Measurements from ENCODE around the gene BAIAP2L2.

The BAIAP2L2 gene

DNA sequence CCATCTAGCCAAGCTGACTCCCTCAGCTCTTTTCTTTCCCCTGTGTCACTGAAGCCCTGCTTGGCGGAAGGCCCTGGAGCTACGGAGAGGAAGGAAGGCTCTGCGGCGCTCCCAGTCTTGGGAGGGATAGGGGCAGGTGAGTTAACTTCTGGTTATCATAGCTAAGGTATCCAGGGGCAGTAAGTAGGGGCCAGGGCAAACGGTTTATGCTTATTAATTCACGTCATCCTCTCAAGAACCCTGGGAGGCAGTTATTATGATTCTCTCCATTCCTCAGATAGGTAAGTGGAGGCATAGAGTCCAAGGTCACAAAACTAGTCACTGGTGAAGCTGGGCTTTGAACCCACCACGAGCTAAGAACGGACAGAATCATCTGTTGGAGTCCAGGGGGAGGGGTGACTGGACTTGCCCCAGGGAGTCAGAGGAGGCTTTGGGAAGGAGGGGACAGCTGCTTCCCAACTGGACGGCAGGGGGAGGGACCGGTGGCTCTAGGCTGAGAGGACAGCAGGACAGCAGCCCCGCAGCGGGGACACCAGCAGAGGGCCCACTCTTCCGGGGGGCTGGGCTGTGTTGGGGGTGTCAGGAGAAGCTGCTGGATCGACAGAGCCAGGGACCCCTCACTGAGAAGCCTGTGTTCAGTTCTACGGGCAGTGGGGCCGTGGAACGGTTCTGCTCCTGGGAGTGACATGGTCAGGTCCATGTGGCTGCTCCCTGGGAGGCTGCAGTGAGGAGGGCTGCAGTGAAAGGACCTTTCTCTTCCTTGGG is 3.5 kb downstream of the BAIAP2L2 start:
- DNase-seq = no peak

DNA sequence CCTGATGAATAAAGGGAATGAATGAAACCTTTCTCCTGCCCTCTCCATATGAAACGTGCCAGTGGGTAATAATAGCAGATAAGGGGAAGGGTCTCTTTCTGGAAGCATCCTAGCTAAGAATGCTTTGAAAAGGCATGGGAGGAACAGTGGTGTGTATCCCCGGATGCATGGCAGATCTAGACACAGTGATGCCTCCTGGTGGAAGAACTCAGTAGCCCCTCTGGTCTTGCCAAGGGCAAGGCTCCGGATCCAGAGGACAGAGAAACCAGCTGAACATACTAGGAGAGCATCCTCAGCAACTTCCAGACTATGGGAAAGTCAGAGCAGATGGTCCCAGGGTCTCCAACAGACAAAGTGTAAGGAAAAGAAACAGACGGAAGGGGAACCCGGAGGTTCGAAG is 6.4 kb downstream of the BAIAP2L2 start:
- no peak for DNase-seq

DNA sequence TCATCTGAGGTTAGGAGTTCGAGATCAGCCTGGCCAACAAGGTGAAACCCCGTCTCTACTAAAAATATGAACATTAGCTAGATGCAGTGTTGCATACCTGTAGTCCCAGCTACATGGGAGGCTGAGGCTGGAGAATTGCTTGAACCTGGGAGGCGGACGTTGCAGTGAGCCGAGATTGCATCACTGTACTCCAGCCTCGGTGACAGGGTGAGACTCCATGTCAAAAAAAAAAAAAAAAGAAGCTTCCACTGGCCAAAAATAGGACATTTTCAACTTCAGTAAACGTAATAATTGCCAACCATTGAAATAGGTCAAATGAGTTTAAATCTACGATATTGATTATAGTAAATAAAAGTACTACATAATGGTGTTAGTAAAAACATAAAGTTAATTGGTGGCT is 6.8 kb downstream of the BAIAP2L2 start:
- DNase-seq = no peak

GRCh38 chr22:38098410-38099249 is 11.9 kb downstream of the BAIAP2L2 start:
- DNase-seq = no peak

DNA sequence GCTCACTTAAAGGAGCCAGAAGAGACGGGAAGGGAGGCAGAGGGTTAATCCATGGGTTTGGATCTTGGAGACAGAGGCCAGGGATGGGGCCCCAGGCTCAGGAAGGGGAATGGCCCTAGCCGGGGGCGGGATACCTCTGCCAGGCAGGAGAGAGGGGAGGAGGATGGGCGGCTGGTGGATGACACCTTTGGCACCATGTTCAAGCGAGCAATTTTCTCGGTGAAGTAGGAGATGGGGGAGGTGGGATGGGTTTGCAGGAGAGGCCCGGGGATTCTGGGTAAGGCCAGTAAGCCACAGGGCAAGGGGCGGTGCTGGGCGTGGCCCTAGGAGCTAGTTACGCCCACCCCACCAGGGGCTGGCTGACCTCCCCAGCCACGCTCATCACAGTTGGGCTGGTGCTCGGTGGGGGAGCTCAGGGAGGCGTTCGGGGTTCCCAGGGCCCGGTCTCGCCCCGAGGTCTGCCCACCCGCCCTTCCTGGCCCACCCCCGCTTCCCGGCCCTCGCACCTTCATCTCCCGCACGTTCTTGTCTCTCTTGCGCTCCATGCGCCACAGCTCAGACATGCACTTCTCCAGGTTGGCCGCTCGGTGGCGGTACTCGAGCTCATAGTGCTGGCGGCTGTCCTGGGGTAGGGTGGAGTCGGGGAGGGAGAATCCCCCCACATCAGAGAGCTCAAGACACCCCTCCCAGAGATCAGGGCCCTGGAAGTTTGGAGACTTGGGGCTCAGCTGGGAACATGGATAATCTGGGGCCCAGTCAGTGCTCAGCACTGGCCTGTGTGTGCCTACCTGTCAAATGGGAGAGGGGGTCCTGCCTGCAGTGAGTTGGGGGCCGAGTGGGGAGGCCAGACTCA is 12.7 kb downstream of the BAIAP2L2 start:
- DNase-seq = no peak

DNA sequence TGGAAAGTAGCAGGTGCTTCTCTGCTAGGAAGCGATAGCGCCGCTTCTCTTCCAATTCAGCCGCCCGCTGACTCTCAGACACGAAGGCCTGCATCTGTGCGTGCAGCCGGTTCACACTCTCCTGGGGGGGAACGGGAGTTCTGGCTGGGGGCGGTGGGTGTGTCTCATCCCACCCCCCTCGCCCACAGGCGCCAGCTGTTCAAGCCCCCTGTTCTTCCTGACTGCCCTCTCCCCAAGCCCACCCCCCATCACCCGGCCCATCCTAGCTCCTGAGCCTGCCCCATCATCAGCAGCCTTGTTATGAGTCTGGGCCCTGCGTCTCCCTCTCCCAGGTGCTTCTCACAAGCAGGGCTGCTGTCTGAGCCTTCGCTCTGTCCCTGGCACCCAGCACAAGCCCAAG is 13.4 kb downstream of the BAIAP2L2 start:
- DNase-seq = no peak

DNA sequence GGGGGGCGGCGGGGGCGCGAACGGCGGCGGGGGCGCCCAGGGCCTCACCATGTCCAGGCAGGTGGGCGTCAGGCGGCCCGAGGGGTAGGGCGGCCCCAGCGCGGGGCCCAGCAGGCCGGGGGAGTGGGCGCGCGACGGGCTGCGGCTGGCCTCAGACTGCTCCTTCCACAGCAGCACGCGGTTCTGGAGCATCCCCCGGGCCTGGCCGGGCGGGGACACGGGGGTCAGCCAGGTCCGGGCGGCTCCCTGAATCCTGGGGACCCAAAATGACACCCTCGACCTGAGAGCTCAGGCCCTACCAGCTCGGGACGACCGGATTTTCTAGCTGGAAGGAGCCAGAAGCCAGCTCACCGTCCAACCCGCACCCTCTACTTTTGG is 21.0 kb downstream of the BAIAP2L2 start:
- DNase-seq = no peak

- DNase-seq = no peak
Observed at GRCh38 chr22:38088629-38089473, 21.6 kb downstream of the BAIAP2L2 start.

- no peak for DNase-seq
Observed at GRCh38 chr22:38087855-38088254, 22.6 kb downstream of the BAIAP2L2 start.

- DNase-seq = no peak
Observed at GRCh38 chr22:38086942-38087341, 23.5 kb downstream of the BAIAP2L2 start.

GRCh38 chr22:38086001-38086845 is 24.3 kb downstream of the BAIAP2L2 start:
- no peak for DNase-seq

DNA sequence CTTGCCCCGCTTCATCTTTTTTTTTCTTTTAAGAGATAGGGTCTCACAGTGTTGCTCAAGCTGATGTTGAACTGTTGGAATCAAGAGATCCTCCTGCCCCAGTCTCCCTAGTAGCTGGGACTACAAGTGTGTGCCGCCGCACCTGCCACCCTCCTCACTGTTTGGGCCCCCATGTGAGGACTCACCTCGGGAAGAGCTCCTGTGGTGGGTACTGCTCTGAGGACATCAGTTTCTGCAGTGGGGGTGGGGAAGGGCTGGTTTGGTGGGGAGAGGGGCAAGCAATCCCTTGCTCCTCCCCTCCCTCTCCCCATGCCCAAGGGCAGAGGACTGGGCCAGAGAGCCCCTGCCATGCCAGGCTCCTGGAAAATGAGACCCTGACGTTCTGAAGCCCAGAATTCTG is 25.0 kb downstream of the BAIAP2L2 start:
- DNase-seq = no peak

DNA sequence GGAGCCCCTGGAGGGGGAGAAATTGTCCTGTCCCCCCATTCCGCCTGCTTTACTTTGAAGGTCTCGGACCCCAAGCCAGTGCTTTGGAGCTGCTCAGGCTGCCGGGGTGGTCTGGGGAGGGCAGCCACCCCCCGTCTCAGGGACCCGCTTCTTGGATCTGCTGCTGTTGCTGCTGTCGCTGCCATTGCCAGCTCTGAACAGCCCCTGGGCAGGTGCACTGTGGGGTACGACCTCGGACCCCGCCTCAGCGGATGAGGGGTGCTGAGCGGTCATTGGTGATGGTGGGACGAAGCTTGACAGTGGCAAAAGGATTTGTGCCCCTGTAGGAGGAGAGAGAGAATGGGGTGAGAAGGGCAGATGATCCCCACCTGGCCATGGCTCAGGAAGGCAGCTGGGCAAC is 25.4 kb downstream of the BAIAP2L2 start:
- DNase-seq = no peak

DNA sequence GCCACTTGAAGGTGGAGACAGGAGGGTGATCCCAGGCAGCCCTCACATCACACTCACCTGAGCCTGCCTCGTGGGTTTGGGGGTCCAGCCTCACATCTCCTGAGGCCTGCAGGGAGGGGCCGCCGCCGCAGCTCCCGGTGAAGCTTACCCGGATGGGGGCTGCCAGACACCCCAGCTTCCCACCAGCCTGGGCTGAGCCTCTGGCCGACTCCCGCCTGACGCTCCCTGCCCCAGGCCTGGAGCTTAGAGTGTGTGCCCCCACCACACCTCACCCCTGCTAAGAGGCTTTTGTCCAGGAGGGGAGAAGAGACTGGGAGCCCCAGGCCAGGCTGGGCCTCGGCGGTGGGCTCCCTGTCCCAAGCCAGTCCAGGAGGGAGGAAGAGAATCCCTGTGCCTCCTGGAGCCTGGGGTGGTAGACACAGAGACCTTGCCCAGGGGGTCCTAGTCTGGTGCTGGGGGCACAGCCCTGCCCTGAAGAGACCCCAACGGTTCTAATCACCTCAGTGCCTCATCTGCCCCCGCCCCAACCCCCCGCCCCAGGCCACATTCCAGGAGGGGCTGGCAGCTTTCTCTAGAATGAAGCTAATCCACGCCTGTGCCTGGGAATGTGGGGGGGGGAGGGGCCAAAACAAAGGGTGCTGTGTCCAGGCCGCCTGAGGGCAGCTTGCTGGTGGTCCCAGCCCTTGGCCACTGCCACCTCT is 26.4 kb downstream of the BAIAP2L2 start, which contains the start of gene SLC16A8:
SLC16A8 (minus strand) TSS at position 254 of the 701 bp plus-strand sequence. CDS start 1,311 bp downstream, outside the sequence.
- no peak for DNase-seq

- no peak for DNase-seq
Observed at GRCh38 chr22:38082986-38083710, 27.3 kb downstream of the BAIAP2L2 start.

DNA sequence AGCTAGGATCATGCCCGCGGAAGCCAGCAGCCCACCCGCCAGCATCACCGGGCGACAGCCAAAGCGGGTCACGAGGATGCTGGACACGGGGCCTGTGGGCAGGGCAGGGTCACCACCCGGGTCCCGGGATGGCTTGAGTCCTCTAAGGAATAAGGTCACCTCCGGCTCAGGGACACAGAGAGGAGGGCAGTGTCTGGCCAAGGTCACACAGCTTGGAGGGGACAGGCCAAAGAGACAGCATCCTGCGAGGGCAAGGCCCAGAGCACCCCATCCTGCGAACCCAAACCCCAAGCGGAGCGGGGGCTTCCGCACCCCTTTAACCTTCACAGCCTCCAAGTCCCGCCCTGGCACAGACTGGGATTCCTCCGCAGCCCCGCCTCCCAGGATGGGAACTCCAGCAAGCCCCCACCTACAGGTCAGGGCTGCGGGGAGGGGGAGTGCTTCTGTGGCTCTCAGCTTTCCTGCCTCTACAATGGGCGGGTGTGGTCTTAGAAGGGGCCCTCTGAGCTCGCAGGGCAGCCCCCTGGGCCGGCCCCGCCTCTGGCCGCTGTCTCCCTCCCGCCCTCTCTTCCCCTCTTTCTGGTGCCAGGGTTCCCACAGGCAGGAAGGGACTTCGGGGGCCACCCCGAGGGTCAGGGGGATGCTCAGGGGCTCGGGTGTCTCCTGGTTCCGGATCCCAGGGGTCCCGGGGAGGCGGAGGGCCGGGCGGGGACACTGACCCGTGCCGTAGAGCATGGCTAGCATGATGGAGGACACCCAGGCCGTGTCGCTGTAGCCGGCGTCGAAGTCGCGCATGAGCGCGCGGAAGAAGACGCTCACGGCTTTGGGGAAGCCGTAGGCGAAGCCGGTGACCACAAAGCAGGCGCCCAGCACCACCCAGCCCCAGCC is 28.3 kb downstream of the BAIAP2L2 start:
- DNase-seq = no peak

GRCh38 chr22:38081636-38081940 is 28.9 kb downstream of the BAIAP2L2 start:
- no peak for DNase-seq

DNA sequence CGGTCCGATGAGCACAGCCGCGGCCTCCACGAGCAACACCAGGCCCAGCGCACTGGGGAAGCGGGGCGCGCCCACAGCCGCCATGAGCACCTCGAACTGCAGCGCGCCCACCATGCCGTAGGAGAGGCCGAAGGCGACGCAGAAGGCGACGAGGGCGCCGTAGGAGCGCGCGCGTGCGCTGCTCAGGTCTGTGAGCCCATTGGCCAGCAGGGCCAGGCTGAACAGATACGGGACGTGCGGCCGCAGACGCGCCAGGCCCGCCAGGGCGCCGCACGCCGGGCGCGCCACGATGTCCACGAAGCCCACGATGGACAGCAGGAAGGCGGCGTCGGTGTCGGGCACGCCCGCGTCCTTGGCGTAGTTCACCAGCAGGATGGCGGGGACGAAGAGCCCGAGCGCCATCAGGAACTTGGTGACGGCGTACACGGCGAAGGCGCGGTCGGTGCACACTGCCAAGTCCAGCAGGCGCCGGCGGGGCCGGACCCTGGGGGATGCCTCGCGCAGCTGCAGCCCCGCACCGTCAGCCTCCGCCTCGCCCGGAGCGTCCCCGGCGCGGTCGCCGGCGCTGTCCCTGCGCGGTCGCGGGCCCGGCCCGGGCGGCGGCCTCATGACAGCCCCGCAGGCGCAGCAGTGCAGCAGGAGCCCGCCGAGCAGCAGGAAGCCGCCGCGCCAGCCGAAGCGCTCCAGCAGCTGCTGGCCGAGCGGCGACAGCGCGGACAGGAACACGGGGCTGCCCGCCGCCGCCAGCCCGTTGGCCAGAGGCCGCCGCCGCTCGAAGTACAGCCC is 29.4 kb downstream of the BAIAP2L2 start:
- no peak for DNase-seq
